Keratinocyte (primary cell): ENCODE measurements around the gene RHBDF1. TPM values are rescaled to one million over a fixed set of nuclear protein-coding genes. Genes with fewer than 3 reads are reported as not detected.

Experiments
- DNase-seq: peaks from one replicate; pipeline ENCODE4 v3.0.0-alpha.2; 2011; ENCODE audit warnings: low read depth, missing footprints, low spot score
- FAIRE-seq: peaks from 2 replicates; lab custom pipeline; 2011; peaks lifted over from hg19 to GRCh38; lab: Jason Lieb, UNC
- H2AFZ ChIP-seq: 2 replicates; pipeline ENCODE4 v1.6.0; 2012; ENCODE audit warnings: low read length, control low read depth, inconsistent platforms; ENCODE audit not compliant: control insufficient read depth
- H3K27ac ChIP-seq: 2 replicates; pipeline ENCODE4 v1.5.1; 2011; ENCODE audit warnings: low read length; ENCODE audit not compliant: control insufficient read depth, insufficient read depth
- H3K27me3 ChIP-seq: 3 replicates; pipeline ENCODE4 v1.6.0; 2011; ENCODE audit warnings: low read length; ENCODE audit not compliant: control insufficient read depth, insufficient read depth; ENCODE audit errors: extremely low read depth
- H3K36me3 ChIP-seq, 2 experiments: 2 replicates in 1 of 2; 3 replicates in 1 of 2; pipeline ENCODE4 v1.5.1; 2011; ENCODE audit warnings: low read length in 2 of 2, mild to moderate bottlenecking in 1 of 2; ENCODE audit not compliant: control insufficient read depth in 2 of 2, insufficient read depth in 2 of 2; ENCODE audit errors: extremely low read depth in 1 of 2
- H3K4me1 ChIP-seq: 3 replicates; pipeline ENCODE4 v1.5.1; 2011; ENCODE audit warnings: low read length; ENCODE audit not compliant: control insufficient read depth, insufficient read depth; ENCODE audit errors: extremely low read depth
- H3K4me2 ChIP-seq: 3 replicates; pipeline ENCODE4 v1.6.0; 2011; ENCODE audit warnings: low read depth, low read length; ENCODE audit not compliant: control insufficient read depth, insufficient read depth; ENCODE audit errors: extremely low read depth
- H3K4me3 ChIP-seq, 3 experiments: fragments of 200-600 bp in 1 of 3; sonication (generic) in 1 of 3; 2 replicates in 2 of 3; 3 replicates in 1 of 3; pipeline ENCODE4 v1.5.1; 2011 to 2016; ENCODE audit warnings: low read length in 3 of 3, mild to moderate bottlenecking in 3 of 3, control low read depth in 2 of 3, inconsistent platforms in 1 of 3, low read depth in 1 of 3, mixed read lengths in 1 of 3, mixed run types in 1 of 3, moderate library complexity in 1 of 3; ENCODE audit not compliant: control insufficient read depth in 2 of 3, insufficient read depth in 2 of 3; ENCODE audit errors: extremely low read depth in 1 of 3
- H3K79me2 ChIP-seq: 2 replicates; pipeline ENCODE4 v1.6.0; 2012; ENCODE audit warnings: low read length; ENCODE audit not compliant: control insufficient read depth, insufficient read depth
- H3K9ac ChIP-seq: 3 replicates; pipeline ENCODE4 v1.6.0; 2011; ENCODE audit warnings: low read length; ENCODE audit not compliant: control insufficient read depth, insufficient read depth; ENCODE audit errors: extremely low read depth
- H3K9me1 ChIP-seq: 3 replicates; pipeline ENCODE4 v1.6.0; 2011; ENCODE audit warnings: low read length; ENCODE audit not compliant: control insufficient read depth, insufficient read depth; ENCODE audit errors: extremely low read depth
- H3K9me3 ChIP-seq: 2 replicates; pipeline ENCODE4 v1.5.1; 2012; ENCODE audit warnings: low read depth, low read length; ENCODE audit not compliant: control insufficient read depth
- H4K20me1 ChIP-seq: 3 replicates; pipeline ENCODE4 v1.6.0; 2011; ENCODE audit warnings: low read length; ENCODE audit not compliant: control insufficient read depth, insufficient read depth; ENCODE audit errors: extremely low read depth
- EZH2 ChIP-seq: IDR thresholded peaks from one replicate; pipeline ENCODE4 v1.6.1; 2012; ENCODE audit warnings: inconsistent platforms, mild to moderate bottlenecking, low read length, moderate library complexity
- dilution Hi-C: fragments of 300-500 bp; cut with MboI; formaldehyde crosslinking; loops from one replicate; pipeline ENCODE4 v1.7.0; 2020; ENCODE audit warnings: low sequenced_read_pairs; ENCODE audit not compliant: extremely low pct_ligation_motif_present
- polyA plus RNA-seq, 5 experiments: library from polyadenylated mRNA; depleted of rRNA in 3 of 5; stranded (reverse) in 3 of 5; stranded (forward) in 1 of 5; unstranded in 1 of 5; fragments of >200 nt; gene quantifications; 1 replicate in 1 of 5; 2 replicates in 3 of 5; 3 replicates in 1 of 5; pipeline versions ENCODE4 v1.2.1 to v1.2.3, GENCODE V29; 2011 to 2012; ENCODE audit warnings: missing spikeins in 2 of 5, low read depth in 1 of 5, low replicate concordance in 1 of 5
- TF ChIP-seq, protein P1 (sequence below), 3 experiments: IDR thresholded peaks in 1 of 3; conservative IDR thresholded peaks in 1 of 3; optimal IDR thresholded peaks in 1 of 3; 2 replicates in 2 of 3; 3 replicates in 1 of 3; pipeline versions ENCODE3 to v1.5.1; 2011; ENCODE audit warnings: low read length in 3 of 3, mild to moderate bottlenecking in 3 of 3, moderate library complexity in 2 of 3, control low read depth in 1 of 3, inconsistent platforms in 1 of 3; ENCODE audit not compliant: insufficient read depth in 2 of 3; ENCODE audit errors: extremely low read depth in 1 of 3

Gene RHBDF1
- polyA plus RNA-seq, 1 donor (not counting 4 experiments of a cell fraction or from before 2014, with no cell fraction given), result 20.4 TPM

DNA sequence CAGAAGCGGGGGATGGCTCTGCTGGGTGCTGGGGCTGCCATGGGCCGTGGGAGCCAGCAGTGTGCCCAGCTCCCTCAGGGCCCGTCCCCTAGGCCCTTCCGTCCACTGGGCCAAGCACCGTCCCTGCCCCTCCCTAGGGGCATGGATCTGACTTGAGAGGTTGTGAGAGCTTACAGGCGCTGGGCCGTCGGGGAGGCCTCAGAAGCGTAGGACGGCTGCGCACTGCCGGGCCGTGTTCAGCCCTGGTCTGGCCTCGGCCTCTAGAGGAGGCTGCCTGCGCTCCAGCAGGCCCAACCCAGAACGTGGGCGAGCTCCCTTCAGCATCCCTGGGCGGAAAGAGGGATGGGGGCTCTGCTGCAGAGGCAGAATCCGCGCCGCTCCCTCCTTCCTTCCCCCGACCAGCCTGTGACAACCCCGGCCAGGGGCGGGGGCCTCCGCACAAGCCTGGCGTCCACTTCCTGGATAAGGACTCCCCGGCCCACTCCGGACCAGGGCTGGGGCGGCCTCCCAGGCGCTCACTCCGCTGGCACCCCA, 4.9 kb upstream of the RHBDF1 start:
- no peak for TF ChIP-seq EZH2
- TF ChIP-seq, protein P1, sequence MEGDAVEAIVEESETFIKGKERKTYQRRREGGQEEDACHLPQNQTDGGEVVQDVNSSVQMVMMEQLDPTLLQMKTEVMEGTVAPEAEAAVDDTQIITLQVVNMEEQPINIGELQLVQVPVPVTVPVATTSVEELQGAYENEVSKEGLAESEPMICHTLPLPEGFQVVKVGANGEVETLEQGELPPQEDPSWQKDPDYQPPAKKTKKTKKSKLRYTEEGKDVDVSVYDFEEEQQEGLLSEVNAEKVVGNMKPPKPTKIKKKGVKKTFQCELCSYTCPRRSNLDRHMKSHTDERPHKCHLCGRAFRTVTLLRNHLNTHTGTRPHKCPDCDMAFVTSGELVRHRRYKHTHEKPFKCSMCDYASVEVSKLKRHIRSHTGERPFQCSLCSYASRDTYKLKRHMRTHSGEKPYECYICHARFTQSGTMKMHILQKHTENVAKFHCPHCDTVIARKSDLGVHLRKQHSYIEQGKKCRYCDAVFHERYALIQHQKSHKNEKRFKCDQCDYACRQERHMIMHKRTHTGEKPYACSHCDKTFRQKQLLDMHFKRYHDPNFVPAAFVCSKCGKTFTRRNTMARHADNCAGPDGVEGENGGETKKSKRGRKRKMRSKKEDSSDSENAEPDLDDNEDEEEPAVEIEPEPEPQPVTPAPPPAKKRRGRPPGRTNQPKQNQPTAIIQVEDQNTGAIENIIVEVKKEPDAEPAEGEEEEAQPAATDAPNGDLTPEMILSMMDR (optimal IDR thresholded peaks at IDR 0.05 in 1 of 3, IDR thresholded peaks at IDR 0.05 in 1 of 3, conservative IDR thresholded peaks at IDR 0.05 in 1 of 3; ENCODE audit: extremely low read depth in 1 of 3, insufficient read depth in 2 of 3, low read length in 3 of 3), result no peak
- Histone ChIP-seq H3K36me3 (peaks cover 0 to 12% of the 10 kb centered on the region in 2 experiments), H3K27ac (peak overlapping the region; percentile 66), H4K20me1 (no peaks in the 10 kb centered on the region), H3K27me3 (no peaks in the 10 kb centered on the region), H3K4me2 (peak overlapping the region; percentile 95), H2AFZ (no peak overlapping the region), H3K9ac (peak overlapping the region; percentile 83), H3K9me3 (no peaks in the 10 kb centered on the region), H3K4me3 (peak overlapping the region; percentile 76 to 82 (median 82)), H3K4me1 (peaks cover 37% of the 10 kb centered on the region), H3K79me2 (peaks cover 3% of the 10 kb centered on the region), H3K9me1 (peaks cover 2% of the 10 kb centered on the region)
- no peak for DNase-seq
- dilution Hi-C loops, result no loop called here
- FAIRE-seq, result no peak

DNA sequence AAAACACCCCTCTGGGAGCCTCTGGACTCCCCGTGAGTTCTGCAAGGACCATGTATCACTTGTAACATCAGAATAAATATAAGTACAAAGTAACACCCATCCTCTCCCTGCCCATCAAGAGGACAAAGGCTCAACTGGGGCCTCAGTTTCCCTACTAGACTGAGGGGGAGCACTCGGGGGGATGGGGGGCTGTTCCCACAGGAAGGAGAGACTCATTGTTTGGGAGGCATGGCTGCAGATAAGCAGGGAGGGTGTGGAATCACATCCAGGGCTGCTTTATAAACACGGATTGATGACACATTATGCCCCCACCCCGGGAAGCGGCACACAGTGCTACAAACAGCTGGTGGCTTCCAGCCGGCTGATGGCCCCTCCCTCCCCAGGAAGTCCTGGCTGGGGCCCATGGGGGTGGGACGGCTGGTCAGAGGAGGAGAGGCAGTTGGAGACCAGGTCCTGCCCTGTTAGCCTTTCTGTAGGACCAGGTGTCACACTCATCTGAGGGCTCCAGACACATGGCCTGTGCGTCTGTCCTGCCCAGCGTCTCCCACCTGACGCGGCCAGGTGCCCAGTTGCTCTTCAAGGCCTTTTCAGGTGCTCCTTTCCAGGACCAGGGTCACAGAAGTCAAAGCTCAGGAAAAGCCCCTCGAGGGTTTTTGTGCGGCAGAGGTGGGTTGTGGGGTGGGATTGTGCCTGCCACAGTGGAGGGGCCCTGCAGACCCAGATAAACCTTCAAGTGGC, 4.3 kb upstream of the RHBDF1 start:
- FAIRE-seq, result peak; percentile 52
- peak overlapping the region; percentile 76 to 82 (median 82) for H3K4me3 ChIP-seq
- peak overlapping the region; percentile 83 for H3K9ac ChIP-seq
- H3K4me1 ChIP-seq, result peaks cover 37% of the 10 kb centered on the region
- dilution Hi-C loops, result no loop called here
- DNase-seq, result peak; percentile 61
- H3K79me2 ChIP-seq, result peaks cover 4% of the 10 kb centered on the region
- peak overlapping the region; percentile 95 for H3K4me2 ChIP-seq
- no peaks in the 10 kb centered on the region for H4K20me1 ChIP-seq
- no peaks in the 10 kb centered on the region for H3K27me3 ChIP-seq
- H2AFZ ChIP-seq, result no peak overlapping the region
- no peaks in the 10 kb centered on the region for H3K9me3 ChIP-seq
- peaks cover 2% of the 10 kb centered on the region for H3K9me1 ChIP-seq
- no peak for TF ChIP-seq EZH2
- TF ChIP-seq, protein P1 (optimal IDR thresholded peaks at IDR 0.05 in 1 of 3, IDR thresholded peaks at IDR 0.05 in 1 of 3, conservative IDR thresholded peaks at IDR 0.05 in 1 of 3; ENCODE audit: extremely low read depth in 1 of 3, insufficient read depth in 2 of 3, low read length in 3 of 3), result no peak
- peak overlapping the region; percentile 66 for H3K27ac ChIP-seq
- H3K36me3 ChIP-seq, result peaks cover 0 to 12% of the 10 kb centered on the region in 2 experiments
